ENCODE measurements around the gene CABLES2. TPM values are rescaled to one million over a fixed set of nuclear protein-coding genes. Genes with fewer than 3 reads are reported as not detected.

The CABLES2 gene
- total RNA-seq, 1 experiment from 2014 or later: 7.5 TPM

DNA sequence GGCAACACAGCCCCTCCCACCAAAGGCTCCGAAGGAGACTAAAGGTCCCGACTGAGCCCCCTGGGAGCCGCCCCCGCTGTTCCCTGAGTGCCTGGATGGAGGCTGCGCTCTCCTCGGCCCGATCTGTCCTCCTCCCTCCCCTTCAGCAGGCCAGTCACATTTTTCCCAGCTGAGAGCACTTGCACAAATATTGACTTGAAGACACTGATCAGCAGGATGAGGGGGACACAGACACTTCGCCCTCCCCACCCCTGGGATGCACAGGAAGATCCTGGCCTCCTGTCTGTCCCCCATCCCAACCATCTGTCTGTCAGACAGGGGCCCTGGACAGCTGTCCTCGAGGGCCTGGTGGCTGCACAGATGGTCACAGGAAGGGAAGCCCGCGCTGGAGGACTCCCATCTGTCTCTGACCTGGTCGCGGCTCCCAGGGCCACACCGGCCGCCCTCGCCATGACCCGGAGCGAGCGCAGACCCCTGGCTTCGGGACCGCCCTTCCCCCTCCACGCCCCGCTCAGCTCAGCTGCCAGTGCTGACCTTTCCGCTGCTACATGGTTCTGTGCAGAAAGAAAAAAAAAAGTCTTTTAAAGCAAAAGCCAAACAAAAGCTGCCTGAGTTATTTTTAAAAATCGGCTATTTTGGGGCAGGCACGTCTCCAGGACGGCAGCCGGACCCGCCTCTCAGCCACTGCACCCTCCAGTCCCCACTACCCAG lies 51.1 kb downstream of the CABLES2 start:
- POLR2A ChIA-PET: interaction anchor here (4.4 kb wide), 1 partner anchor 11 kb away, joined by 21 read pairs; the partner anchor contains the start of gene LAMA5
- Mint-ChIP-seq H3K27ac (peak overlapping the region; percentile 89), H3K4me3 (no peak overlapping the region), H3K4me1 (peaks cover 13% of the 10 kb centered on the region), H3K9me3 (no peaks in the 10 kb centered on the region), H3K36me3 (peaks cover 6% of the 10 kb centered on the region), H3K27me3 (ENCODE audit: low read depth) (no peaks in the 10 kb centered on the region)
- no peak for DNase-seq (ENCODE audit: low spot score)
- no peak for TF ChIP-seq SOX15 (CRISPR knock-in tag; IDR thresholded peaks at IDR 0.05)
- TF ChIP-seq, protein P1, sequence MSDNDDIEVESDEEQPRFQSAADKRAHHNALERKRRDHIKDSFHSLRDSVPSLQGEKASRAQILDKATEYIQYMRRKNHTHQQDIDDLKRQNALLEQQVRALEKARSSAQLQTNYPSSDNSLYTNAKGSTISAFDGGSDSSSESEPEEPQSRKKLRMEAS (CRISPR knock-in tag; IDR thresholded peaks at IDR 0.05): no peak
- no peak for TF ChIP-seq ZNF317 (CRISPR knock-in tag; IDR thresholded peaks at IDR 0.05; ENCODE audit: borderline replicate concordance, low read depth)
- no peak for TF ChIP-seq NFYB (CRISPR knock-in tag; conservative IDR thresholded peaks at IDR 0.05; ENCODE audit: low read depth)
- no peak for TF ChIP-seq TEAD1 (CRISPR knock-in tag; IDR thresholded peaks at IDR 0.05)
- no peak for TF ChIP-seq NR3C1 (CRISPR knock-in tag; conservative IDR thresholded peaks at IDR 0.05; ENCODE audit: low read depth)
- TF ChIP-seq RORB (CRISPR knock-in tag; IDR thresholded peaks at IDR 0.05): no peak
- no peak for TF ChIP-seq FOXJ3 (CRISPR knock-in tag; IDR thresholded peaks at IDR 0.05; ENCODE audit: borderline replicate concordance)
- TF ChIP-seq ZBTB21 (CRISPR knock-in tag; IDR thresholded peaks at IDR 0.05; ENCODE audit: borderline replicate concordance): no peak
- TF ChIP-seq USF2 (CRISPR knock-in tag; IDR thresholded peaks at IDR 0.05): no peak
- no peak for TF ChIP-seq ZNF512 (CRISPR knock-in tag; IDR thresholded peaks at IDR 0.05; ENCODE audit: borderline replicate concordance)
- no peak for TF ChIP-seq ZMAT4 (CRISPR knock-in tag; IDR thresholded peaks at IDR 0.05)
- TF ChIP-seq, protein P2, sequence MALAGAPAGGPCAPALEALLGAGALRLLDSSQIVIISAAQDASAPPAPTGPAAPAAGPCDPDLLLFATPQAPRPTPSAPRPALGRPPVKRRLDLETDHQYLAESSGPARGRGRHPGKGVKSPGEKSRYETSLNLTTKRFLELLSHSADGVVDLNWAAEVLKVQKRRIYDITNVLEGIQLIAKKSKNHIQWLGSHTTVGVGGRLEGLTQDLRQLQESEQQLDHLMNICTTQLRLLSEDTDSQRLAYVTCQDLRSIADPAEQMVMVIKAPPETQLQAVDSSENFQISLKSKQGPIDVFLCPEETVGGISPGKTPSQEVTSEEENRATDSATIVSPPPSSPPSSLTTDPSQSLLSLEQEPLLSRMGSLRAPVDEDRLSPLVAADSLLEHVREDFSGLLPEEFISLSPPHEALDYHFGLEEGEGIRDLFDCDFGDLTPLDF (CRISPR knock-in tag; IDR thresholded peaks at IDR 0.05): no peak
- no peak for TF ChIP-seq ZNF263 (CRISPR knock-in tag; IDR thresholded peaks at IDR 0.05; ENCODE audit: low read depth)
- TF ChIP-seq, protein P3, sequence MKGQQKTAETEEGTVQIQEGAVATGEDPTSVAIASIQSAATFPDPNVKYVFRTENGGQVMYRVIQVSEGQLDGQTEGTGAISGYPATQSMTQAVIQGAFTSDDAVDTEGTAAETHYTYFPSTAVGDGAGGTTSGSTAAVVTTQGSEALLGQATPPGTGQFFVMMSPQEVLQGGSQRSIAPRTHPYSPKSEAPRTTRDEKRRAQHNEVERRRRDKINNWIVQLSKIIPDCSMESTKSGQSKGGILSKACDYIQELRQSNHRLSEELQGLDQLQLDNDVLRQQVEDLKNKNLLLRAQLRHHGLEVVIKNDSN (CRISPR knock-in tag; IDR thresholded peaks at IDR 0.05): no peak
- no peak for TF ChIP-seq ATF6 (CRISPR knock-in tag; IDR thresholded peaks at IDR 0.05)
- no peak for TF ChIP-seq FOXP4 (CRISPR knock-in tag; IDR thresholded peaks at IDR 0.05)
- no peak for TF ChIP-seq E2F4 (CRISPR knock-in tag; IDR thresholded peaks at IDR 0.05; ENCODE audit: borderline replicate concordance, low read depth)
- TF ChIP-seq E2F5 (CRISPR knock-in tag; IDR thresholded peaks at IDR 0.05): no peak
- ATAC-seq: no peak
- CTCF ChIA-PET: interaction anchor here (1.3 to 2.0 kb wide), 4 partner anchors 13 to 50 kb away, joined by 3 to 11 read pairs (median 7); no protein-coding TSS in a partner anchor
